GM19324 (cell line): ENCODE measurements around the gene SLFNL1.

Experiments used
- ATAC-seq: cut with Tn5 transposase; IDR thresholded peaks from one replicate; pipeline ENCODE4 v1.9.1; 2021; ENCODE audit warnings: mild to moderate bottlenecking, moderate library complexity; ENCODE audit not compliant: unreplicated experiment, low FRiP score

Gene SLFNL1

DNA sequence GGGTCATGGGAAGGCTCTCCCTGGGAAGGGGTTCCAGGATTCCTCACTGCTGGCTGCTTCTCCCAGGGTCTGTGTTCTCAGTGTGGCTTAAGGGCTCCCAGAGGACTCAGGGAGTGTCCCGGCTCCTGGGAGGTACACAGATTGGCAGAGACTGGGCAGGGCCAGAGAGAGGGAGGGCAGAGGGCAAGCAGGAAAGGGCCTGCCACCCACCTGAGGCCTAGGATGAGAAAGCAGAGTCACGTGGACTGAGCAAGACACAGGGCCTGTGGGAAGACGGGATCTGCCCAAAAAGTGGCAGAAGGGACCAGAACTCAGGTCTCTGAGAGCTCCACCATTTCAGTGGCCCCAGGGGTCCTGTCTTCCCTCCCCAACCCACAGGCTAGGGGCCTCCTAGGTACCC is 871 bp downstream of the SLFNL1 start:
- no peak for ATAC-seq

DNA sequence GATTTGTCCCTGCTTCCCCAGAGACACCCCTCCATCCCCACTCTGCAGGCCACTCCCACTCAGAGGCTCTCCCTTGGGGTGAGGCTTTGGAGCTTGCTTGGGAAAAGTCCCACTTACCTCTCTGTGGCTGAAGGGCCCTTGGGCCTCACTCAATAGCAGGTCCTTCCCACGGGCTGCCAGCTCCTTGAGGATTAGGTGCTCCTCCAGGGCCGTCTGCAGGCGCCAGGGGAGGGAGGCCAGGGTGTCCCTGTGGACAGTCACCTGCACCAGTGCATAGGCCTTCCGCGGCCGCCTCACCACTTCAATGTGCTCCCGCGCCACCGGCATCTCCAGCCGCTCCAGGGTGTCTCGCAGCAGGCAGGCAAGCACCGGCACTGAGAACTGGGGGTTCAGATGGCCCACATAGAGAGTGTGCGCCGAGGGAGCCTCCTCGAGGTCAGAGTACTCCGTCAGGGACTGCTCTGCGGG is 1.4 kb downstream of the SLFNL1 start:
- ATAC-seq = no peak

DNA sequence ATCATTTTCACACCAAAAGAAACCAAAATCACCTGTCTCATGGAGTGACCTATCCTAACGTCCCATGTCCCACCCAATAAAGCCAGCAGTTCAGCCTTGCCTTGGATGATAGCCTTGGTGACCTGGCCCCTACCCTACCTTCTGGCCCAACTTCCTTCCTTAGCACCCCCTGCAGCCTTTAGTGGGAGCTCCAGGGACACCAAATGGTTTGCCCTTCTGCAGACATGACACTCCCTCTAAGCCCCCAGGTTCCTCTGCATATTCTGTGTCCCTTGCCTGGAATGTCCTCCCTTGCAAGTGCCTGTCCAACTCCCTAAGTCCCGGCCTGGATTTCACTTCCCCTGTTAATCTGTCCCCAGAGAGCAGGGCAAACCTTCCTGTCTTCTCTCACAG is 2.2 kb downstream of the SLFNL1 start:
- no peak for ATAC-seq

DNA sequence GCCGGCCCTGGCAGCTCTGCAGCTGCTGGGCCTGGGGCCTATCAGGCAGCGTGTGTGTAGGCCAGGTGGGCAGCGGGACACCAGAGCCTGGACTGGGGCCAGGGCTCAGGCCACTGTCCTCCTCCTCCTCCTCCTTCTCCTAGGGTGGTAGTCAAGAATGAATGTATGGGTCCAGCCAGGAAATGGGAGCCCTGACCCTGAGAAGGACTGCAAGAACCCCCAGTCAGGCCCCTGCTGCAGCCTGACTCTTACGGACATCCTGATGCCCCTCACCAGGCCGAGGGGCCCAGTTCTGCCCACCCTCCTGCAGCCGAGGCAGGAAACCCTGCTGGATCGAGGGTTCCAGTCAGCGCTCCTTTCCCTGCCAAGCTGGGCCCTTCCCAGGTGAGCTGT is 3.5 kb downstream of the SLFNL1 start:
- ATAC-seq = no peak

DNA sequence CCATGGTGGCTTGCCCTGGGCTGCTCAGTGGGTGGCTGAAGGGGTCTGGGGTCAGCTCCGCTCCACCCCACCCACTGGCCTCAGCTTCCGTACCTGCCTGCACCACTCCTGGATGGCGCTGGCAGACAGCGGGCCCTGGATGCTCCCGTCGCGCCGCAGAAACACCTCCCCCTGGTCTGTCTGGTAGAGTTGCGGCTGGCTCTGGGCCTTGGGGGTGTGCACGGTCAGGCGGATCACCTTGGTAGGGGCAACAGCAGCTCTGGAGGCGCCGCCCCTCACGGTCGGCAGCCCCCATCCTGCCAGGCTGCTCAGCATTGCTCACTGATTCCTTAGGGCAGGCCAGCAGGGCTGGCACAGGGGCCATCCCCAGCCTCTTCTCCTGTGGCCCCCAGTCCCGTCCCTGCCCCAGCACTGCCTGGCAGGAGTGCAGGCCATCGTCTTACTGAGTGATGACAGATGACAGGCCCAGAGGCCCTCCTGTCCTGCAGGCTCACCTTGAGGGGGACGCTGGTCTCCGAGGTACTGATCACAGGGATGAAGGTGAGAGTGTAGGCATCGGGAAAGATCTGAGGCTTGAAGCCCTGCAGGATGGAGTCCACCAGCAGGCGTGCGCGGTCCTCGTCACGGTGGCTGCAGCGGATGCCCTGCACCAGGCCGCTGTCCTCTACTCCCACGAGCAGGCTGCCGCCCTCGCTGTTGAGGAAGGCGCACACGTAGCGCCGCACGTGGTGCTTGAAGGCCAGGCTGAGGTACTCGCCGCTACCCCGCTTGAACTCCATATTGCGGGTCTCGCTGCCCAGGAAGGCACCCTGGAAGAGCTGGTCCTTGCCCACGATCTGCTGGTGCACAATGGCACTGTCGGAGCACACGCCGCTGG is 4.1 kb downstream of the SLFNL1 start:
- no peak for ATAC-seq

DNA sequence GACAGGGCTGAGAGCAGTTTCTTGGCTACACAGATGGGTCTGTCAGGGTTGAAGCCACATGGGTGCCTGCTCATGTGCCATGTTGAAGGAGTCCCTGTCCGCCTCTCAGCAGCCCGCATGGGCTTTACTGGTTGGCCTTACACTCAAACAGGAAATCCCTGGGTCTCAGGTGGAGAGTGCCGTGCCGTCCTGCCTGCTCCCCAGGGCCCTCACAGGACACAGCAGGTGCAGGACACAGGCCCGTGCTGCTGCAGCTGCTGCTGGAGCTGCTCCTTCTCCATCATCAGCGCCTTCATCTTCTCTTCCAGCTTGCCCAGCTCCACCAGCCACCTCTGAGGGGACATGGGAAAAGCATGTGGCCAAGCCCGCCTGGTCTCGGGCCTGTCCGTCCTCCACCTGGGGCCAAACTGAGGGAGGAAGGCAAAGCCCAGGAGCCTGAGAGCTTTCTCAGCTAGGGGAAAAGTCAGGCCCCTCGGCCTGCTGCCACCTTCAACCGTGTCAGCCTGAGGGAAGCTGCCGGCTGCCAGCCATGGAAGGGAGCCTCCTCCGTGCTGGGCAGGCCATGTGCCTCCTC is 5.5 kb downstream of the SLFNL1 start:
- ATAC-seq = no peak

DNA sequence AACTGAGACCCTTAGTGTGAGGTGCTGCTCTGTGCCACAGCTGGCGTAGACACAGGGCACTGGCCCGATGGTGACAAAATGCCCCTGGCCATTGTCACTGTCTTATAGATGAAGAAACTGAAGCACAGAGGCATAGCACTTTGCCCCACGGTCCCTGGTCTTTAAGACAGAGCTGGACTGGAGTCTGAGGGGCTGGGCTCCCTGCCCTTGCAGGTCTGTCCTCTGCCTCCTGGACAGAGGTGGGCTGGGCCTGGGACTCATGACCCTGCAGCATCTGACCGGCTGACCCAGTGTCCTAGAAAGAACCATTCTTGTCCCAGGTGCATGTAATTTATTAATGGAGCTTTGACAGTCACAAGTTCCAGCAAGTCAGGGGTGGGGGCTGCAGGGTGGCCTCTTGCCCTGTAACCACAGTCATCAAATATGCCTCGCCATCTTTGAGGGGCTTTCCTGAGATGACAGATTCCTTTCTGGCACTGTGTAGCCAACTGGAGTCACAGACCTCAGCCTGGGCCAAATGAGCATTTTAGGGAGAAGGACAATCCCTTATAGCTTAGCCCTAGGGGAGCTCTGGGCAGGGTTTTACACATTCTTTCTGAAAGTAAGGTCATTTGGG is 6.1 kb downstream of the SLFNL1 start:
- no peak for ATAC-seq

DNA sequence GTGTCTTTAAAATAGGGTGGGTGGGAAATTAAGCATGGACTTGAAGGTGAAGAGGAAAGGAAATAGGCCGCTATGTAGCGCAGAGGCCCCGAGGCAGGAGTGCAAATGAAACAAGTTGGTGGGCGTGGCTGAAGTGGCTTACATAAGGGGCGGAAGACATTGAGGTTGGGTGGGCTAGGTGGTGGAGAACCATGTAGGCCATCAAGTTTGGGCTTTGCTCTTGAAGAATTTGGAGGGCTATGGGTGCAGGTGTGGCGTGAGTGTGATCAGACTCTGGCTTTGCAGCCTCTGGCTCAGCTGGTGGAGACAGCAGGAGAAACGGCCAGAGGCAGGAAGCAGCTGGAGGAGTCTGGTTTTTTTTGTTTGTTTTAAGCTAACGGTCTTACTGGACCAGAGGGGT is 6.7 kb downstream of the SLFNL1 start:
- no peak for ATAC-seq

DNA sequence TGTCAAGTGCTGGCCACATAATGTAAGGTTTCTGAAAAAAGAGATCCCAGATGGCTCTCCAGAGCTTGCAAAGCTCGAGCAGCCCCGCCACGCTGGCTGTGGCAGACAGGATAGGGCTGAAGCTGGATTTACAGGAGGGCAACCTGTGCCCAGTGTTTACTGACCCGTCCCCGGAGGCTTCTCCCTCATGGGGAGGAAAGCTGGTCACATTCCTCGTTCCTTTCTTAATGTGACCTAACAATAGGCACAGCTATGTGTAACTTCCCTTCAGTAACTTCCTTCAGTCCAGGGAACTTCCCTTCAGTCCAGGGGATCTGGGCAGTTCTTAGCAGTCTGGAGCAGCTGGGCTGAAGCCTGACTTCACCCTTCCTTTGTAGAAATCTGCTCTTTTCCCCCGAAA is 7.7 kb downstream of the SLFNL1 start:
- ATAC-seq = no peak

DNA sequence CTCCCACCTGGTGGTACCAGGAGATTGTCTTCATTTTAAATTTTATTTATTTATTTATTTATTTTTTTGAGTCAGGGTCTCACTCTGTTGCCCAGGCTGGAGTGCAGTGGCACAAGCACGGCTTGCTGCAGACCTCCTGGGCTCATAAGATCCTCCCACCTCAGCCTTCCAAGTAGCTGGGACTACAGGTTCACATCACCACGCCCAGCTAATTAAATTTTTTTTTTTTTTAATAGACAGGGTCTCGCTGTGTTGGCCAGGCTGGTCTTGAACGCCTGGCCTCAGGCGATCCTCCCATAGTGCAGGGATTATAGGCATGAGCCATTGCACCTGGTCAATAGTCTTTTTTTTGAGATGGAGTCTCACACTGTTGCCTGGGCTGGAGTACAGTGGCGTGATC is 8.5 kb downstream of the SLFNL1 start:
- ATAC-seq = no peak

DNA sequence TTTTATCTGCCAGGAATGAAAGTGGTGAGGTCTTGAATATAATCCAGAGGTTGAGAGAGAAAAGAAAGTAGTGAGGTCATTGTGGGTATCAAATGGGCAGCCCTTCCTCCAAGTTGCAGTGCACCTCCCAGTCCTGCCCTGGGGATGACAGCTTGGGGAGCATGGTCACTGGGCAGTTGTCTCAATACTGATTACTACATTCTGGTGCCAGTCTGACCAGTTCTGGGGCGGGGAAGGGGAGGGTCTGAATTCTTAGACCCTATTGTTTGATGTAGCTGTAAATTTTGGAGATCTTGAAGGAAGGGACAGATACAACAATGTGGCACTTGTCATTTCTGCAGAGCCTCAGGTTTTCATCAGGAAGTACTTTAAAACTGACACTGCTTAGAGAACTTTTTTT is 11.2 kb downstream of the SLFNL1 start:
- no peak for ATAC-seq

DNA sequence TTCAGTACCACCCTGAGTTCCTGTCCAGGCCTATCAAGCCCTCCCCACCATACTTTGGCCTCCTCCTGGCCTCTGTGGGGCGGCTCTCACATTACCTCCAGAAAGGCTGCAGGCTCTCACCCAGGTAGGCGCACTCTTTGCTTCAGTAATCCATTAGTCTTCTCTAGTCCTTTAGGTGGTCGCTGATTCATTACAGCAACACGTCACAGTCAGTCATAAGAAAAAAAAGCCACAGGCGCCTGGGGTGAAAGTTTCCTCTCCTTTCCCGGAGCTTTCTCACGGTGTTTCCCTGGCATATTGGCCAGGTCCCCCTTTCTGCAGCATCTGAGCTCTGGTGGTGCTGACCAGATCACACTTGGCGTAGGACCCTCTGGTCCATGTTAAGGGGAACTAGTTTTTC is 12.1 kb downstream of the SLFNL1 start:
- ATAC-seq = no peak

DNA sequence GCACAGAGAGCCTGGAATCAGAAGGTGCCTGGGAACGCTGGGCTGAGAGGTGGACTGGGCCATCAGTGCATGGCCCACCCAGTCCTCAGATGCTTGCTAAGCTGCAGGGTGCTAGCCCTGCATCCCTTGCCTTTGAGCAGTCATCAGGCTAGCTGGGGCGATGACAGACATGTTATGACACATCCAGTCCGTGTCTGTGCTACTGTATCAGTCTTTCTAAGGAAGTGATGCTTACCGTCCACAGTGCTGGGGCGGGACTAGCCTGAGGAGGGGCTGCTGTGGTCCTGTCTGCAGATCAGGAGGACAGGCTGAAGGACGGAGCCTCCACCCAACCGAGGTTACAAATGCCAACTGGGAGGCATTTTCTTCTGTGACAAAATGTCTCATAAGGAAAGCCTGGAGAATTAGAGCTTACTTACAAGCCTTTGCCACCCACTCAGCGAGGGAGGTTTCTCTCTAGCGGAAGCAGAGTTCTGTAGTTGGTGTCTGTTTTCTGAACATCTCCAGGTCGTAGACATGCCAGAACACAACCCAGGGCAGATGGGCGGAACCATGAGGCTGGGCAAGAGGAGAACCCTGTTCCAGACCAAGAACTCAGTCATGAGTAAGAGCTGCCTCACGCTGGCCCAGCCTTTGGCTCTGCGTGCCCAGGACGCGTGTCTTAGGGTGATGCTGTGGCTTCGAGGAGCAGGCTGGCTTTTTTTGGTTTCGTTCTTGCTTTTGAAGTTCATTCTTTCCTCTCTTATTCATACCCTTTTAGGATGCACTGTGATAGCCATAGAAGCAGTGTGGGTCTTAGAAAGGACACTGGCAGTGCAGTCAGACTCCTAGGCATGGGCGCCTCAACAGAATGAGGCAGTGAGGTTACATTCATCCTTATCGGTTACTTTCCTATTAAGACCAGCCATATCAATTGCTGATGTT is 14.3 kb downstream of the SLFNL1 start:
- ATAC-seq = no peak

DNA sequence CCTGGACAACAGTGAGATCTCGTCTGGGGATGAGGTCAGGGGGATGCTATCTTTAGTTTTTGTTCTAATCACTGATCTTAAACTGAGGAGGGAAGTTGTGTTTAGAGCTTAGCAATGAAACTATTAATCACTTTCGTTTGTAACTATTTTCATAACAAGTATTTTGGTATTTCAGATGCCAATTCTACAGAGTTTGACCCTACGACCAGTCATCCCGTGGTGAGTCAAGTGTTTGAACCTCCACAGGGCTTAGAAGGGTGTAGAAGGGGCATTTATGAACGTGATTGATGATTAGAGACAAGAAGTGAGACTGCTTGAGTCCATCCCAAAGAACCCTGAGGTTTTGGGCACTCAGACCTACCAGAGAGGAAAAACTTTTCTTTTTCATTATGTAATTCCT is 15.6 kb downstream of the SLFNL1 start:
- ATAC-seq = no peak

DNA sequence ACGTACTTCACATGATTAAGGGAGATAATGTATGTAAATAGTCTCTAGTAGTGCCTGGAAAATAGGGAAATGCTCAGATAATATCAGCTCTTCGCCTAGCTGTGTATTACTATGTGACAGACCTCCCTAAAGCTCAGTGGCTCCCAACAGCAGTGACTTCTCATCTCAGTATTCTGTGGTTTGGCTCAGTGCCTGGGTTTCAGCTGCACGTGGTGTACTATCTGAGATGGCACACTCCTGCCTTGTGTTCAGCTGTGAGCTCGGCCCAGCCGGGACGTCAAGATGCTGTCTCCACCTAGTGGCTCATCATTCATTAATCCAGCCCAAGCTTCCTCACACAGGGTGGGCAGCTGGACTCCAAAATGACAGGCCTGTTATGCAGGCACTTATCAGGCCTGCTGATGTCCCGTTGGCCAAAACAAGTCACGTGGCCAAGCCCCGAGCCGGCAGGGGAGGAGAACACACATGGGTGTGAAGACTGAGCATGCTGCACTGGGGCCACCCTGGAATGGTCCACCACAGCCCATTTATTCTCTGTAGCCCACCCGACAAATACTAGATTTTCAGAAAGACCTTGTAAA is 17.8 kb downstream of the SLFNL1 start:
- ATAC-seq = peak; percentile 92

DNA sequence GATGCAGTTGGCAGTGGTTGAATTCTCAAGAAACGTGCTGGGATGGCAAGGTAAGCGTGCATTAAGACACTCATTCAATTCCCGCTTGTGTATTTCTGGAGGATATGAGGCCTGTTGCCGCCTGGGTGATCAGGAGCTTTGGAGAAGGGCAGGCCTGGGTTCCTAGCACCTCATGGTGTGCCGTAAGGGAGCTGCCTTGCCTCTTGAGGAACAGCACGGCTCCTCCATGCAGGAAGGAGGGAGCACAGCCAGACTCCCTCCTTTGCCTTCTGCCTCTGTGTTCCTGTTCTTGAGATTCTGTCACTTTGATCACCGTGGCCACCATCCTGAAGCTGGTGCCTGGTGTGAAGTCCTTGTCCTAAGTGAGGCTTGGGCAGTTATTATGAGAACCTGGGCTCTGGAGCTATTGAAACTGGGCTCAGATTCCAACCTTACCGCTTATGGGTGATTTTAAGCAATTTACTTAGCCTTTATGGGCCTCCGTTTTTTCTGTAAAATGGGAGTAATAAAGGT is 18.3 kb downstream of the SLFNL1 start:
- no peak for ATAC-seq

DNA sequence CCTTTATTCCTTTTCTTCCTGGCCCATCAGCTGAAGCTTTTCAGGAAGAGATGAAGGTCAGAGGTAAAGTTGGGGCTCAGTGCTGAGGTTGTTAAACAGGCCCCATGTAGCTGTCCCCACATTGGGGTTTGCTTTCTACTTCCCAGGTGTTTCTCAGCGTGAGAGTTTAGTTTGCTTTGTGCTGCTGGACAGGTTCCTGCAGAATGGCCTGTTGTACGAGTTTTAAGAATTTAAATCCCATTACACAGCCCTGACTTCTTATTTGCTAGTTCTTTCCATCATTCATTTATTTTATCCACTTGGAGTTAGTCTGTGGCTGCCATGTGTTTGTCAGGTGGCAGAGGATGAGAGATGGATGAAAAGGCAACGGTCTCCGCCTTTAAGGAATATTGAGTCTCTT is 22.9 kb downstream of the SLFNL1 start:
- ATAC-seq = no peak

DNA sequence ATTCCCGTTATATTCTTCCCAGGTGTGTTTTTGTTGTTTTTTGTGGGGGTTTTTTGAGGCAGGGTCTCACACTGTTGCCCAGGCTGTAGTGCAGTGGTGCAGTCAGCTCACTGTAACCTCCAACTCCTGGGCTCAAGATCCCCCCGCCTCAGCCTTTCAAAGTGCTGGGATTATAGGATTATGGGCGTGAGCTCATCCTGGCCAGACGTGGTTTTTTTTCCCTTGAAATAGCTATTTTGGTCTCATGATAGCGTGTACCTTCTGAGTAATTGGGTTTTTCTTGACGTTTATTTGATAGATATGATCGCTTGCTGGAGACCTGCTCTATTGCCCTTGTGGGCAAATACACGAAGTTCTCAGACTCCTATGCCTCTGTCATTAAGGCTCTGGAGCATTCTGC is 24.4 kb downstream of the SLFNL1 start:
- ATAC-seq = no peak

DNA sequence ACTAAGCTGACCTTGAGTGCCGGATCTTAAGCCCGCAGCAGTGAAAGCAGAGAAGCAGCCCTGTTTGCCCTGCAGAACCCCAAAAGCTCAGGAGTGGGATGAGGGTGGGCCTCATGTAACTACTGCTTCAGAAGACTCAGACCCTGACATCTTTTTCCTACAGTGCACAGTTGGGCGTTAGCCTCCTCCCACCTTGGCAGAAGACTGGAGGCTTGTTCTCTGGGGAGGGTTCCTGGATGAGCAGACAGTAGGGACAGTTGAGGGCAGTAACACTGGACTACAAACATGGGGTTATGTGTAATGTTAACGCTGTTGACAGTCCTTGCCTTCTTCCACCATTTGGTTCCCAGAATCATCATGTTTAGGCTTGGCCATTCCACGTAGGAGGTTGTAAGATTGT is 32.5 kb downstream of the SLFNL1 start:
- no peak for ATAC-seq

DNA sequence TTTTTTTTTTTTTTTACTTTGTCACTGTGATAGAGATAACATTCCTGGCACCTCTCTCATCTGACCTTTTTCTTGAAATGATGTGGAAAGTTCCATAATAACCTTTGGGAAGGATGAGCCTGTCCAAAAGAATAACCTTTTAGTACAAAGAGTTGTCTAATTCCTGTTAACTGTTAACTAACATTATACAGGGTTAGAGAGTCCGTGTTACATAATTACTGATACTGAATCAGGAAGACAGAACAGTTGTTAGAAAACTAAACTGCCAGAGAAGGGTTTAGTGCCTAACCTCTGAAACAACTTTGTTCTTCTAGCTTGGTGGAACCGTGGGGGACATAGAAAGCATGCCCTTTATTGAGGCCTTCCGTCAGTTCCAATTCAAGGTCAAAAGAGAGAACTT is 33.2 kb downstream of the SLFNL1 start:
- no peak for ATAC-seq
